Stimulated activated CD8-positive, alpha-beta memory T cell treated with anti-CD3 and anti-CD28 coated beads, Interleukin-4, amount 100 ng/mL, for 48 hours (primary cell): ENCODE results near the gene ADAM11.

Experiments used
- DNase-seq: peaks from one replicate; pipeline ENCODE4 v3.0.0-alpha.2; 2020

Gene ADAM11

DNA sequence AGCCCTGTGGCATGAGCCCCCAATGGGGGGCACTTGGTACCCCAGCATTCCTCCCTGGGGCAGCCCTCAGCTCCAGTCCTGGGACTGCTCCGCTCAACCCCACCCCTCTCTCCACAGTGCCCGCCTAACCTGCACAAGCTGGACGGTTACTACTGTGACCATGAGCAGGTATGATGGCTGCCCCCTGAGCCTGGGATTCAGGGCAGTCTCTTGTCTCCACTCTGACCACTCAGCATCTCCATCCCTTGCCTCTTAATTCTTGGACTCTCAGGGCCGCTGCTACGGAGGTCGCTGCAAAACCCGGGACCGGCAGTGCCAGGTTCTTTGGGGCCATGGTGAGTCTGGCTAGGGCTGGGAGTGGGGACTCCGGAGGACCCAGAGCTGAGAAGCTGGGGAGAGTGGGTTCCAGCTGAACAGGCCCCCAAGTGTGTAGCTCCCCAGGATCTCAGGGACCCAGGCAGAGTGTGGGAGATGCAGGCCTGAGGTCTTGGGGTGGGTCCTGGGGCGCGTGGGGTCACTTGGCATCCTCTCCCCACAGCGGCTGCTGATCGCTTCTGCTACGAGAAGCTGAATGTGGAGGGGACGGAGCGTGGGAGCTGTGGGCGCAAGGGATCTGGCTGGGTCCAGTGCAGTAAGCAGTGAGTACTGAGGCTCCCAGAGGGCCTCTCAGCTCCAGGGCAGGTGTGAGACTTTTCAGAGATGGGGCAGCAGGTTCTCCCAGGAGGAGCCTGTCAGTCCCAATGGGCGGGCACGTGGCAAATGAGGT is 18.0 kb downstream of the ADAM11 start:
- no peak for DNase-seq

GRCh38 chr17:44777394-44778348 is 18.9 kb downstream of the ADAM11 start:
- no peak for DNase-seq

GRCh38 chr17:44778656-44779210 is 19.9 kb downstream of the ADAM11 start:
- no peak for DNase-seq

- DNase-seq: peak; percentile 92
These were observed 20.6 kb downstream of the ADAM11 start for GRCh38 chr17:44779211-44780025.

GRCh38 chr17:44780161-44780560 is 21.4 kb downstream of the ADAM11 start:
- DNase-seq: no peak

DNA sequence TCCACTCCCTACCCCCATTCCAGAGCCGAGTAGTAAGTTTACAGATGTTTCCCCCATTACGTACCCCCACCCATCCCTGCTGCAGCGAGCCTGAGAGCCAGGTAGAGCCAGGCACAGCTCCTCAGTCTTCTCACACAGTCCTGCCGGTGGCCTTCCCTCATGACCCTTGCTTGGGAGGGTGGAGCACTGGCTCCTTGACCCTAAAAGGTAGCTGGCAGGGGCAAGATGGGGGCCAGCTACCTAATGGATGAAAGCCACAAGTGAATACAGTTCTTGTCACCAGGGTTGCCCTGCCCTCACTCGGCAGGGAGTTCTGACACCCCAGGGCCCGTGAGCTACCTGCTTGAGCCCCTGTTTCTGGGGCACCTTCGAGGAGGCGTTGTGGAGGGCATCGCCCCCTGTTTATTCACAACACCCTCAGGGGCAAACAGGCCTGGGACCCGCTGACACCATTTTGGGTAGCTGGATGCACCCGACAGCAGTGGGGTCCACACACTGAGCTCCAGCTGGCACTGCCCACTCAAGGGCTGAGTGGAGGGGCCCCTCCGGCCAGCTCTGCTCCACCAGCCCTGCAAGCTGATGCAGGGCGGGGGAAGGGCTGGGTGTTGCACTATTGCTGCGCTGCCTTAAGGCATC is 22.2 kb downstream of the ADAM11 start:
- no peak for DNase-seq

DNA sequence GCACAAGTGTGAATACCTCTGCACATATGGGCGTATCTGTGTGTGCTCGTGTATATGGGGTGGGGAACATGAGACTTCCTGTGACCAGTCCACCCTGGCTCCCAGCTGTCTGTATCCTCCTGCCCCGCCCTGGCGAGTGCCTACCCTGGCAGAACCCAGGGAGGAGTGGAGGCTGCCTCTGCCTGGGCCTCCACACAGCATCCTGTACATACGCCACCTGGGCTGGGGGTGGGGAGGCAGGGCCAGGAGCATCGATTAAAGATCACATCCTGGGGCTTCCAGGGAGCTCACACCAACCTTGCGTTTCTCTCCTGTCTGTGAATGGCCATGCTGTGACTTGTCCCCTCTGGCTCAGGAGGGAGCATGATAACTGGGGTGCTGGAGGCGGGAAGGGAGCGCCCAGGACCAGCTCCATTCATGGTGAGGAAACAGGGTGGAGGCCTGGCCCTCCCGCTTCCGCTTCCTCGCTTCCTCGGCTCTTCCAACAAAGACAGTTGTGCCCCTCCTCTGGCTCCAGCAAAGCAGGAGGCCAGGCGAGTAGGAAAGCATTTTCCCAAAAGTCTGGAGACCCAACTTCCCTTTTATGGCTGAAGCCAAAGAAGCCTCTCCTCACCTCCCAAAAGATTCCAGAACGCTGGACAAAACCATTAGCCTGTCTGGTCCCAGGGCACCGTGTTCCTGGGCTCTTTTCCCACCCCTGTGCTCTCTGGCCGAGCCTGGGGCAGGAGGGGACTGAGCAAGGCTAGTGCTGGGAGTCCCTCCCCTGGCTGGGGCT is 22.9 kb downstream of the ADAM11 start:
- DNase-seq: no peak

- no peak for DNase-seq
These were observed 23.6 kb downstream of the ADAM11 start for GRCh38 chr17:44782326-44782850.

DNA sequence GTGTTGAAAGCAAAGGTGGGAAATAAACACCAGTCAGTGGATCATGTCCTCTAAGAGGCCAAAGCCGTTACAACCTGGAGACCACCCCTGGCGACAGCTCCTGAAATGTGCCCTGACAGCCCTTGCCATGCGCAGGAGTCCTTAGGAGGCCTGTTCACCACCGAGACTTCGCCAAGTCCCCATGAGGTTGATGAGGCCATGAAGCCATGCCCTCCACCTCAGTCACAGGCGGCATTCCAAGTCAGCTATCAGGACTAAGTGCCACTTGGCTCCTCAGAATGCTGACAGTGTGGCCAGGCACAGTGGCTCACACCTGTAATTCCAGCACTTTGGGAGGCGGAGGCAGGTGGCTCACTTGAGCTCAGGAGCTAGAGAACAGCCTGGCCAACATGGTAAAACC is 27.1 kb downstream of the ADAM11 start:
- no peak for DNase-seq

GRCh38 chr17:44786551-44787081 is 27.8 kb downstream of the ADAM11 start:
- DNase-seq: no peak

- no peak for DNase-seq
These were observed 28.6 kb downstream of the ADAM11 start for GRCh38 chr17:44787271-44787940.

DNA sequence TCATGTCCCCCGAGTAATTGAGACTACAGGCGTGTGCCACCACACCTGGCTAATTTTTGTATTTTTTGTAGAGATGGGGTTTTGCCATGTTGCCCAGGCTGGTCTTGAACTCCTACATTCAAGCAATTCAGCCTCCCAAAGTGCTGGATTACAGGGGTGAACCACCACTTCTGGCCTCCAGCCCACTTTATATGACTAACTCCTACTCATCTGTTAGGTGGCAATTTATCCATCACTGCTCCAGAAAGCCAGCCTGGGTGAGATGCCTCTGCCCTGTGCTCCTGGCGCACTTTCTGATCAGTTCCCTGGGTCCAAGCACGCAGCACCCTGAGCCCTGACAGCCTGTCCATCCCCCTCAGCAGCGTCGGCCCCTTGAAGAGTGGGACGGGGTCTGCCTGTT is 29.4 kb downstream of the ADAM11 start:
- DNase-seq: no peak

DNA sequence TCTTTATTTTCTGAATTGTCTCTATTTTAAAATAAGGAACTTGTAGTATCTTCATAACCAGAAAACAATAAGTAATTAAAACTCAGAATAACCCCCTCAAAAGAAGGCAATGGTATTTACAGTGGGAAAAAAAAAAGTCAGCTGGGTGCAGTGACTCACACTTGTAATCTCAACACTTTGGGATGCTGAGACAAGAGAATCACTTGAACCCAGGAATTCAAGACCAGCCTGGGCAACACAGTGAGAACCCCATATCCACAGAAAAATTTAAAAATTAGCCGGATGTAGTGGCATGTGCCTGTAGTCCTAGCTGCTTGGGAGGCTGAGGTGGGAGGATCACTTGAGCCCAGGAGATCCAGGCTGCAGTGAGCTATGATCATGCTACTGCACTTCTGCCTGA is 33.5 kb downstream of the ADAM11 start:
- no peak for DNase-seq

GRCh38 chr17:44793885-44794842 is 35.4 kb downstream of the ADAM11 start:
- DNase-seq: no peak

DNA sequence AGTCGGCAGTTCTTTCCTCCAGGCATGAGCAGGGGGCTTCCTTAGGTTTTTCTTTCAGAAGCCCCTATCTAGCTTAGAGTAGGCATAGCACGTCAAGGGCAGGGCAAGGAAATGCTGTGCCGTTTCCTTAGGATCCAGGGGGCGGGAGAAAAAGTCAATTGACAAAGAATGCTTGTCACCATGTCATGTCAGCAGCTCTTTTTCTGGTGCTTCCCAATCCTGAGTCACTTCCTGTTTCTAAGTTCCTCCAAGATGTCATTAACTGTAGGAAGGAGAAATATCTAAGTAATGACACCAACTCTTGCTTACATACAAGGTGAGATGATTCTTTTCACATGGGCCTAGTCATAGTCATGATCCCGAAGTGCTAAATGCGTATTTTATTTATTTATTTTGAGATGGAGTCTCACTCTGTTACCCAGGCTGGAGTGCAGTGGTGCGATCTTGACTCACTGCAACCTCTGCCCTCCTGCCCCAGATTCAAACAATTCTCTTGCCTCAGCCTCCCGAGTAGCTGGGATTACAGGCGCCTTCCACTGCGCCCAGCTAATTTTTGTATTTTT is 36.1 kb downstream of the ADAM11 start:
- no peak for DNase-seq

- no peak for DNase-seq
These were observed 36.6 kb downstream of the ADAM11 start for GRCh38 chr17:44795421-44795820.

- DNase-seq: no peak
These were observed 37.1 kb downstream of the ADAM11 start for GRCh38 chr17:44795928-44796327.

DNA sequence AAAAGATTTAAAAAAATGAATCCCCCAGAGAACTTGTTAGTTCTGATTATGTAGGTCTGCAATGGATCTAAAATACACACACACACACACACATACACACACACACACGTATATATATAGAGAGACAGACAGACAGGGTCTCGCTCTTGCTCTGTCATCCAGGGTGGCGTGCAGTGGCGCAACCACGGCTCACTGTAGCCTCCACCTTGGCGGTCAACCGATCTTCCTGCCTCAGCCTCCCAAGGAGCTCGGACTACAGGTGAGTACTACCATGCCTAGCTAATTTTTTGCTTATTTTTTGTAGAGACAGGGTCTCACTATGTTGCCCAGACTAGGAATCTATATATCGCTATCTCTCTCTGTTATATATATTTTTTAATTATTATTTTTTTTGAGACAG is 37.9 kb downstream of the ADAM11 start:
- no peak for DNase-seq

DNA sequence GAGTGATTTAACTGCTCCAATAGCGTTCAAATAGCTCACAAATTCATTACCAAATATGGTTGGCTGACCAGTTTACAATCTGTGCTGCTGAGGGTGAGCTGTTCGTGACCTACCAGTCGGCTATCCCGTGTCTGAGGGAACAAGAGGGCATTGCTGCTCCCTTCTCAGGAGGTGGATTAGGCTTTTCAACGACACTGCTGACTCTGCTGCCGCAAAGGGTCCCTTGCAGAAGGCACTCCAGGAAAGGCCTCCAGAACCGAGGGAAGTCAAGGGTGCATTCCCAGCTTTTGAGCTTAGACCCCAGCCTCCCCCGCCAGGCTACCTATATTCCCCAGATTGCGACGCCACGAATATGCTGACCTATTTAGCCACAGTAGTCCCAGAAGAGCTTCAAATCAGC is 39.0 kb downstream of the ADAM11 start:
- no peak for DNase-seq
